NCI-H524 treated with DMSO at 0.1 percent for 48 hours (cell line): ENCODE measurements around the gene ATP9A.
A peak's percentile ranks its signal among the peaks of the same experiment; 100 is the strongest.

Source experiments
- DNase-seq: peaks from one replicate; lab custom pipeline; 2025; lab: John Stamatoyannopoulos, UW

The ATP9A gene

GRCh38 chr20:51596668-51597388 is 171.4 kb downstream of the ATP9A start:
- no peak for DNase-seq

GRCh38 chr20:51595744-51596143 is 172.4 kb downstream of the ATP9A start:
- DNase-seq = no peak

GRCh38 chr20:51595058-51595532 is 173.1 kb downstream of the ATP9A start:
- peak; percentile 28 for DNase-seq

- DNase-seq = no peak
Measured at GRCh38 chr20:51594236-51595057, 173.7 kb downstream of the ATP9A start.

GRCh38 chr20:51593584-51593983 is 174.6 kb downstream of the ATP9A start:
- DNase-seq = no peak

- DNase-seq = no peak
Measured at GRCh38 chr20:51592564-51592963, 175.6 kb downstream of the ATP9A start.

- DNase-seq = no peak
Measured at GRCh38 chr20:51591871-51592270, 176.3 kb downstream of the ATP9A start.

GRCh38 chr20:51588762-51589161 is 179.4 kb downstream of the ATP9A start:
- no peak for DNase-seq

GRCh38 chr20:51587145-51587544 is 181.0 kb downstream of the ATP9A start:
- no peak for DNase-seq

GRCh38 chr20:51586005-51586440 is 182.2 kb downstream of the ATP9A start:
- DNase-seq = no peak

GRCh38 chr20:51585148-51585547 is 183.0 kb downstream of the ATP9A start:
- DNase-seq = no peak

- no peak for DNase-seq
Measured at GRCh38 chr20:51584737-51585136, 183.5 kb downstream of the ATP9A start.

GRCh38 chr20:51584116-51584515 is 184.1 kb downstream of the ATP9A start:
- DNase-seq = no peak

GRCh38 chr20:51583499-51583898 is 184.7 kb downstream of the ATP9A start:
- no peak for DNase-seq

GRCh38 chr20:51583073-51583472 is 185.1 kb downstream of the ATP9A start:
- DNase-seq = no peak

- DNase-seq = no peak
Measured at GRCh38 chr20:51581571-51581970, 186.6 kb downstream of the ATP9A start.

- no peak for DNase-seq
Measured at GRCh38 chr20:51579137-51579536, 189.1 kb downstream of the ATP9A start.

GRCh38 chr20:51578145-51578459 is 190.1 kb downstream of the ATP9A start:
- no peak for DNase-seq

GRCh38 chr20:51577432-51578144 is 190.6 kb downstream of the ATP9A start:
- DNase-seq = no peak

GRCh38 chr20:51575486-51575885 is 192.7 kb downstream of the ATP9A start:
- no peak for DNase-seq

GRCh38 chr20:51574248-51575033 is 193.7 kb downstream of the ATP9A start:
- DNase-seq = no peak
